GM06990 (cell line): ENCODE data around the gene TBC1D3B.
"Not testable (repeated sequence)": the region's sequence is repeated elsewhere in the genome, so short reads cannot be mapped to it uniquely, and the experiment has no call there.

Experiments used
- DNase-seq: peaks from one replicate; pipeline ENCODE4 v3.0.0-alpha.2; 2011; ENCODE audit not compliant: insufficient read length; ENCODE audit errors: extremely low read depth
- H3K27me3 ChIP-seq: replicated peaks from 2 replicates; pipeline ENCODE4 v1.6.0; 2011; ENCODE audit warnings: low read length; ENCODE audit not compliant: control insufficient read depth, insufficient read depth
- H3K36me3 ChIP-seq: 2 replicates; pipeline ENCODE4 v1.5.1; 2011; ENCODE audit warnings: low read length; ENCODE audit not compliant: control insufficient read depth, insufficient read depth
- H3K4me3 ChIP-seq: replicated peaks from 2 replicates; pipeline ENCODE4 v1.5.1; 2011; ENCODE audit warnings: low read depth, mild to moderate bottlenecking, control low read depth, low read length
- CTCF ChIP-seq: IDR thresholded peaks from 2 replicates; pipeline ENCODE4 v1.5.1; 2011; ENCODE audit warnings: low read length, control low read depth, mild to moderate bottlenecking, inconsistent platforms; ENCODE audit not compliant: insufficient read depth, poor library complexity, severe bottlenecking

TBC1D3B gene

DNA sequence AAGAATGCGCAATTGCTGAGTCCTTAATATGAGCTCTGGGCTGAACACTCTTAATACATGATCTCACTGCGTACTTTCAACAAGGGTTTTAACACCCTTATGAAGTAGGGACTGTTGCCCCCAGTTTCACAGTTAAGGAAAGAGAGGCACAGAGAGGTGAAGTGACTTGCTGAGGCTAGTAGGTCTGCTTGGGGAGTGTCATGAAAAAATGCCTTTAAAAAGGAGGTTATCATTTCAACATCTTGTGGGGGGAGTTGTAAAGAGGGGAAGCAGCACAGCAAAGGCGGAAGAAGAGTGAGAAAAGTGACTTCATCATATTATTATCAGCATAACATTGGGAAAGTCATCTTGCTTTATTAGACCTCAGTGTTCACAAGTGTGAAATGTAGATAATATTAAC is 36.5 kb upstream of the TBC1D3B start:
- Histone ChIP-seq H3K27me3 (no peaks in the 10 kb centered on the region), H3K4me3 (no peak overlapping the region), H3K36me3 (no peaks in the 10 kb centered on the region)
- TF ChIP-seq CTCF = no peak
- DNase-seq = no peak

DNA sequence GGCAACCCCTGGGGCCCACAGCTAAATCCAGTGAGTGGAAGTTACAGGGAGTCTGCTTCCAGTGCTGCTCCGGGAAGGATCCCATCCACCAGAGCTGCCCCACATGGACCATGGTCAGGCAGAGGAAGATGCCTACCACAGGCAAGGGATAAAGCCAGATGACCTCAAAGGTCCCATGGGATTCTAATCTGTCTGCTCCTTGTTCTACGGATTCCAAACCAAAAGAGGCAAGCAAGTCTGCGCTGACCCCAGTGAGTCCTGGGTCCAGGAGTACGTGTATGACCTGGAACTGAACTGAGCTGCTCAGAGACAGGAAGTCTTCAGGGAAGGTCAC is 35.8 kb upstream of the TBC1D3B start:
- no peaks in the 10 kb centered on the region for H3K27me3 ChIP-seq
- DNase-seq = no peak
- TF ChIP-seq CTCF = no peak
- peak overlapping the region; percentile 22 for H3K4me3 ChIP-seq
- H3K36me3 ChIP-seq = no peaks in the 10 kb centered on the region

- not testable (repeated sequence) for H3K36me3 ChIP-seq, DNase-seq, H3K27me3 ChIP-seq
- H3K4me3 ChIP-seq = peak overlapping the region; percentile 22
Measured at GRCh38 chr17:36211484-36212271, 35.2 kb upstream of the TBC1D3B start.

DNA sequence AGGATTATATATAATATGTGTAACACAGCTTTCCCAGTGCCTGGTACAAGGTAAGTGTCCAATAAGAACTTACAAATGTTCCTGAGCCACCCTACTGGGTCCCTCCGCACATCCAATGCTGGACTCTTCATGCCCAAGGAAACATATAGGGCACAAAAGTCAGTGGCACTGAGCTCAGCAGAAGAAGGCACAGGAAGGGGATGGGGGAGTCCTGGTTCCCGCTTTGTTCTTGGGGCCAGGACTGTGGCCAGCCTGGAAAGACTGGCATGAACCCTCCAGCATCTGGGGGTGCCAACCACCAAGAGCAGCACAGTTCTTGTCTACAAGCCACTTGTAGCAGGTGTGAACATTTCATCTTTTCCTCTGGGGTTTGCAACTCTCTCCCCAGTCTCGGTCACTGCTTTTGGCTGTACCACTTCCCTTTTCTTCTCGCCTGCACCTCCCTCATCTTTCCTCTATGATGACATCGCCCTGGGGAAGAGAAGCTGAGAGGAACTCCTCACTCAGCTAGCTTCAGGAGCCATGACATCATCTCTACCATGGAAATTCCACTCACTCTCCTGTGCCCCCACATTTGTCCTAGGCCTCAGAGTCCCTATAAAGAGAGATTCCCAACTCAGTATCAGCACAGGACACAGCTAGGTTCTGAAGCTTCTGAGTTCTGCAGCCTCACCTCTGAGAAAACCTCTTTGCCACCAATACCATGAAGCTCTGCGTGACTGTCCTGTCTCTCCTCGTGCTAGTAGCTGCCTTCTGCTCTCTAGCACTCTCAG is 34.2 kb upstream of the TBC1D3B start, which contains the start of gene CCL4L2:
CCL4L2 (plus strand) TSS at position 625 of the 773 bp plus-strand sequence.
- DNase-seq = peak; percentile 36
- peak within 1 kb of the TSS; percentile 14 for H3K4me3 ChIP-seq
- H3K27me3 ChIP-seq, H3K36me3 ChIP-seq: not testable (repeated sequence)

DNA sequence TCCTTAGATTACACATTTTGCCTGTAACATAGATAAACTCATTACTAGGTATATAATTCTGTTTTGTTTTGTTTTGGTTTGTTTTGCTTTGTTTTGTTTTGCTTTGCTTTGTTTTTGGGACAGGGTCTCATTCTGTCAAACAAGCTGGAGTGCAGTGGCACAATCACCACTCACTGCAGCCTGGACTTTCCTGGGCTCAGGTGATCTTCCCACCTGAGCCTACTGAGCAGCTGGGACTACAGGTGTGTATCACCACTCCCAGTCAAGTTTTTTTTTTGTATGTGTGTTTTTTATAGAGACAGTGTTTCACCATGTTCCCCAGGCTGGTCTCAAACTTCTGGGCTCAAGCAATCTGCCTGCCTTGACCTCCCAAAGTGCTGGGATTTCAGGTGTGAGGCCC is 33.1 kb upstream of the TBC1D3B start:
- no peak for DNase-seq
- Histone ChIP-seq H3K36me3 (no peaks in the 10 kb centered on the region), H3K4me3 (no peak overlapping the region), H3K27me3 (no peaks in the 10 kb centered on the region)
- no peak for TF ChIP-seq CTCF

DNA sequence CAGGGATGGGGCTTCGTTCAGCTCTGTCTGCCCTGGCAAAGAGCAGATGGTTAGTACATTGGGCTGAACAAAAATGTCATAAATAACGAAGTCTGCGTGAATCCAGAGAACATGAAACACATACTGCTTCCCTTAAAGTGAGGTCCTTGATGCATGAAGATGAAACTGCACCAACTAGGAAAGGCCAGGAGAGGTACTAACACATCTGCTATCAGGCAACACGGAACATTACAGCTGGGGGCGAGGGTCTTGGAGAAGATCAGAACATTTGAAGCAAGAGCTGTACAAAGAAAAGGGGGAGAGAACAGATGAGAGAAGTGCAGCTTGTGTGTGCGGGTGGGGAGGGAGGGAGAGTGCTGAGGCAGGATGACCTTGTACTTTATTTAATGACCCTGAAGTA is 30.9 kb upstream of the TBC1D3B start:
- not testable (repeated sequence) for H3K36me3 ChIP-seq, H3K27me3 ChIP-seq, DNase-seq, H3K4me3 ChIP-seq

GRCh38 chr17:36206486-36206821 is 30.0 kb upstream of the TBC1D3B start:
- not testable (repeated sequence) for H3K36me3 ChIP-seq, DNase-seq, H3K4me3 ChIP-seq, H3K27me3 ChIP-seq
